ENCODE measurements around the gene SLC23A2. TPM values are rescaled to one million over a fixed set of nuclear protein-coding genes. Genes with fewer than 3 reads are reported as not detected.
A peak's percentile ranks its signal among the peaks of the same experiment; 100 is the strongest.
"Not testable (repeated sequence)": the region's sequence is repeated elsewhere in the genome, so short reads cannot be mapped to it uniquely, and the experiment has no call there.

The SLC23A2 gene
- total RNA-seq, 1 donor from 2014 or later, result 20.8 TPM

DNA sequence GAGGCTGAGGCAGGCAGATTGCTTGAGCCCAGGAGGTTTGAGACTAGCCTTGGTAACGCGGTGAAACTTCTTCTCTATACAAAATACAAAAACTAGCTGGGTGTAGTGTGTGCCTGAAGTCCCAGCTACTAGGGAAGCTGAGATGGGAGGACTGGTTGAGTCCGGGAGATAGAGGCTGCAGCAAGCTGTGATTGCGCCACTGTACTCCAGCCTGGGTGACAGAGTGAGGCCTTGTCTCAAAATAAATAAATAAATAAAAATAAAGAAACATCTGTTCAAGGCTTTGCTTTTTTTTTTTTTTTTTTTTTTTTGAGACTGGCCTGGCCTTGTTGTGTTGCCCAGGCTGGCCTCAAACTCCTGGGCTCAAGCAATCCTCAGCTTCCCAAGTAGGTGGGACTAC, 23.7 kb upstream of the SLC23A2 start:
- TF ChIP-seq, protein P1, sequence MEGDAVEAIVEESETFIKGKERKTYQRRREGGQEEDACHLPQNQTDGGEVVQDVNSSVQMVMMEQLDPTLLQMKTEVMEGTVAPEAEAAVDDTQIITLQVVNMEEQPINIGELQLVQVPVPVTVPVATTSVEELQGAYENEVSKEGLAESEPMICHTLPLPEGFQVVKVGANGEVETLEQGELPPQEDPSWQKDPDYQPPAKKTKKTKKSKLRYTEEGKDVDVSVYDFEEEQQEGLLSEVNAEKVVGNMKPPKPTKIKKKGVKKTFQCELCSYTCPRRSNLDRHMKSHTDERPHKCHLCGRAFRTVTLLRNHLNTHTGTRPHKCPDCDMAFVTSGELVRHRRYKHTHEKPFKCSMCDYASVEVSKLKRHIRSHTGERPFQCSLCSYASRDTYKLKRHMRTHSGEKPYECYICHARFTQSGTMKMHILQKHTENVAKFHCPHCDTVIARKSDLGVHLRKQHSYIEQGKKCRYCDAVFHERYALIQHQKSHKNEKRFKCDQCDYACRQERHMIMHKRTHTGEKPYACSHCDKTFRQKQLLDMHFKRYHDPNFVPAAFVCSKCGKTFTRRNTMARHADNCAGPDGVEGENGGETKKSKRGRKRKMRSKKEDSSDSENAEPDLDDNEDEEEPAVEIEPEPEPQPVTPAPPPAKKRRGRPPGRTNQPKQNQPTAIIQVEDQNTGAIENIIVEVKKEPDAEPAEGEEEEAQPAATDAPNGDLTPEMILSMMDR (IDR thresholded peaks at IDR 0.05; ENCODE audit: insufficient read depth, low read depth, low read length), result no peak
- no peak for TF ChIP-seq EZH2 (IDR thresholded peaks at IDR 0.05; ENCODE audit: insufficient read depth, low read length)
- no peaks in the 10 kb centered on the region for H3K27me3 Mint-ChIP-seq (ENCODE audit: low read depth, unreplicated experiment)
- no peak for FAIRE-seq

DNA sequence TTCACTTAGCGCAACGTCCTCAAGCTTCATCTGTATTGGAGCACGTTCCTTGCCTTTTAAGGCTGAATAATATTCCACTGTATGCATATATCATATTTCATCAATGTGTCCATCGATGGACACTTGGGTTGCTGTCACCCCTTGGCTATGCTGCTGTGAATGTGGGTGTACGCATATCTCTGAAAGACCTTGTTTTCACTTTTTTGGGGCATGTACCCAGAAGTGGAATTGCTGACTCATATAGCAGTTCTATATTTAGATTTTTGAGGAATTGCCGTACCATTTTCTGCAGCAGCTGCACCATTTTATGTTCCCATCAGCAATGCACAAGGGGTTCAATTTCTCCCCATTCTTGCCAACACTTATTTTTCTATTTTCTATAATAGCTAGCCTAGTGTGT, 22.8 kb upstream of the SLC23A2 start:
- no peaks in the 10 kb centered on the region for H3K36me3 ChIP-seq (ENCODE audit: insufficient read depth, low read length)
- H3K4me3 ChIP-seq (ENCODE audit: insufficient read depth, low read depth, low read length), result no peak overlapping the region
- H3K4me1 ChIP-seq (ENCODE audit: insufficient read depth, low read length), result no peaks in the 10 kb centered on the region
- H3K9ac ChIP-seq (ENCODE audit: low read length), result no peak overlapping the region
- no peak overlapping the region for H3K4me2 ChIP-seq (ENCODE audit: low read length)
- H4K20me1 ChIP-seq (ENCODE audit: insufficient read depth, low read length), result no peaks in the 10 kb centered on the region
- Mint-ChIP-seq H3K9me3 (ENCODE audit: unreplicated experiment) (peaks cover 3% of the 10 kb centered on the region), H3K27me3 (ENCODE audit: low read depth, unreplicated experiment) (no peaks in the 10 kb centered on the region), H3K4me3 (ENCODE audit: unreplicated experiment) (no peak overlapping the region), H3K4me1 (ENCODE audit: low read depth, unreplicated experiment) (peaks cover 5% of the 10 kb centered on the region), H3K27ac (ENCODE audit: unreplicated experiment) (no peak overlapping the region), H3K36me3 (ENCODE audit: low read depth, unreplicated experiment) (no peaks in the 10 kb centered on the region)
- no peak overlapping the region for H2AFZ ChIP-seq (ENCODE audit: low read depth, low read length)
- FAIRE-seq (no peak), DNase-seq (ENCODE audit: low read depth) (peak; percentile 22)
- H3K9me3 ChIP-seq (ENCODE audit: insufficient read depth, low read depth, low read length), result no peaks in the 10 kb centered on the region
- TF ChIP-seq, protein P1 (IDR thresholded peaks at IDR 0.05; ENCODE audit: insufficient read depth, low read depth, low read length), result no peak
- TF ChIP-seq EZH2 (IDR thresholded peaks at IDR 0.05; ENCODE audit: insufficient read depth, low read length), result no peak
- no peak overlapping the region for H3K27ac ChIP-seq (ENCODE audit: low read depth, low read length)
- no peaks in the 10 kb centered on the region for H3K27me3 ChIP-seq (ENCODE audit: insufficient read depth, low read length)
- no peaks in the 10 kb centered on the region for H3K79me2 ChIP-seq (ENCODE audit: insufficient read depth, low read length)

More for the DNA sequence above, 23.7 kb upstream of the SLC23A2 start:
- Mint-ChIP-seq H3K4me1 (ENCODE audit: low read depth, unreplicated experiment) (peaks cover 5% of the 10 kb centered on the region), H3K27ac (ENCODE audit: unreplicated experiment) (no peak overlapping the region), H3K9me3 (ENCODE audit: unreplicated experiment) (peaks cover 3% of the 10 kb centered on the region), H3K36me3 (ENCODE audit: low read depth, unreplicated experiment) (no peaks in the 10 kb centered on the region), H3K4me3 (ENCODE audit: unreplicated experiment) (no peak overlapping the region)
- Histone ChIP-seq H3K4me3 (ENCODE audit: insufficient read depth, low read depth, low read length) (no peak overlapping the region), H4K20me1 (ENCODE audit: insufficient read depth, low read length) (no peaks in the 10 kb centered on the region), H3K36me3 (ENCODE audit: insufficient read depth, low read length) (no peaks in the 10 kb centered on the region), H3K27me3 (ENCODE audit: insufficient read depth, low read length) (no peaks in the 10 kb centered on the region), H3K9ac (ENCODE audit: low read length) (no peak overlapping the region), H3K4me2 (ENCODE audit: low read length) (no peak overlapping the region), H2AFZ (ENCODE audit: low read depth, low read length) (no peak overlapping the region), H3K79me2 (ENCODE audit: insufficient read depth, low read length) (no peaks in the 10 kb centered on the region), H3K9me3 (ENCODE audit: insufficient read depth, low read depth, low read length) (no peaks in the 10 kb centered on the region), H3K27ac (ENCODE audit: low read depth, low read length) (no peak overlapping the region), H3K4me1 (ENCODE audit: insufficient read depth, low read length) (no peaks in the 10 kb centered on the region)
- DNase-seq (ENCODE audit: low read depth), result no peak

DNA sequence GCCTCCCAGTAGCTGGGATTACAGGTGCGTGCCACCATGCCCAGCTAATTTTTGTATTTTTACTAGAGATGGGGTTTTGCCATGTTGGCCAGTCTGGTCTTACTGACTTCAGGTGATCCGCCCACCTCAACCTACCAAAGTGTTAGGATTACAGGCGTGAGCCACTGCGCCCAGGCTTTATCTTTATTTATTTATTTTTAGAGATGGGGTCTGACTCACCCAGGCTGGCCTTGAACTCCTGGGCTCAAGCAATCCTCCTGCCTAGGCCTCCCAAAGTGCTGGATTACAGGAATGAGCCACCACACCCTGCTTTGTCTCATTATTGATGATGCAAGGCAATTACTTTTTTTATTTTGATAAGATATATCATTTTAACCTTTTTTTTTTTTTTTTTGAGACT, 21.9 kb upstream of the SLC23A2 start:
- H3K27me3 ChIP-seq (ENCODE audit: insufficient read depth, low read length); H3K4me2 ChIP-seq (ENCODE audit: low read length); H3K4me1 Mint-ChIP-seq (ENCODE audit: low read depth, unreplicated experiment); FAIRE-seq; H3K4me3 Mint-ChIP-seq (ENCODE audit: unreplicated experiment); H4K20me1 ChIP-seq (ENCODE audit: insufficient read depth, low read length); H2AFZ ChIP-seq (ENCODE audit: low read depth, low read length); H3K27ac Mint-ChIP-seq (ENCODE audit: unreplicated experiment); H3K4me3 ChIP-seq (ENCODE audit: insufficient read depth, low read depth, low read length); H3K9me3 ChIP-seq (ENCODE audit: insufficient read depth, low read depth, low read length); H3K36me3 Mint-ChIP-seq (ENCODE audit: low read depth, unreplicated experiment); H3K4me1 ChIP-seq (ENCODE audit: insufficient read depth, low read length); H3K27me3 Mint-ChIP-seq (ENCODE audit: low read depth, unreplicated experiment); DNase-seq (ENCODE audit: low read depth); H3K36me3 ChIP-seq (ENCODE audit: insufficient read depth, low read length); H3K27ac ChIP-seq (ENCODE audit: low read depth, low read length); H3K9me3 Mint-ChIP-seq (ENCODE audit: unreplicated experiment); H3K79me2 ChIP-seq (ENCODE audit: insufficient read depth, low read length); H3K9ac ChIP-seq (ENCODE audit: low read length): not testable (repeated sequence)

Data from astrocyte (in vitro differentiated cells and primary cell).